Epithelial cell of esophagus (primary cell): Measurements from ENCODE around the gene FBLN1.
"Not testable (repeated sequence)": the region's sequence is repeated elsewhere in the genome, so short reads cannot be mapped to it uniquely, and the experiment has no call there.

Experiments
- DNase-seq: peaks from one replicate; pipeline ENCODE4 v3.0.0; 2010; ENCODE audit warnings: low read depth
- H3K4me3 ChIP-seq: 2 replicates; pipeline ENCODE4 v1.5.1; 2011; ENCODE audit warnings: mild to moderate bottlenecking, low read length, control low read depth
- CTCF ChIP-seq: IDR thresholded peaks from 2 replicates; pipeline ENCODE4 v1.5.1; 2011; ENCODE audit warnings: low read depth, mild to moderate bottlenecking, low read length, control low read depth, inconsistent platforms; ENCODE audit not compliant: insufficient read depth; ENCODE audit errors: missing control alignments

Gene FBLN1

GRCh38 chr22:45531441-45532234, 29.0 kb downstream of the FBLN1 start:
- no peak overlapping the region for H3K4me3 ChIP-seq
- DNase-seq, result peak; percentile 78
- no peak for TF ChIP-seq CTCF

DNA sequence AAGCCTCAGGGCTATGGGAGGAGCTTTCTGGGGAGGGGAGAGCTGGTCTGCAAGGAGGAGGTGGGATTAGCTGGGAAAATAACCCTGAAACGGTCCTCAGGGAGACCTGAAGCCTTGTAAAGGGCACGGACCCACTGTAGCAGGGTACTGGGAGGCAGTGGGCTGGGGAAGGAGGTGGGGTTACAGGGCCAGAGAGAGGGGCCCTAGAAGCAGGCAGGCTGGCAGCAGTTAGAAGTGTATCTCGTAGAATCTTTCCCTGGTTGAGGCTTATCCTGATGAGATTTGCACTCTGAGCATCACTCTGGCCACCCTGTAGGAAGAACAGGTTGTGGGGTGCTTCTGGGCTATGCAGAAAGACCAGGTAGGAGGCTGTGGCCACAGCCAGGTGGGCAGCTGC, 29.6 kb downstream of the FBLN1 start:
- no peak for TF ChIP-seq CTCF
- DNase-seq, result no peak
- H3K4me3 ChIP-seq, result no peak overlapping the region

- no peak for TF ChIP-seq CTCF
- no peak overlapping the region for H3K4me3 ChIP-seq
- DNase-seq, result no peak
Observed at GRCh38 chr22:45533703-45534102, 31.0 kb downstream of the FBLN1 start.

GRCh38 chr22:45534339-45535192, 31.9 kb downstream of the FBLN1 start:
- no peak for DNase-seq
- no peak for TF ChIP-seq CTCF
- H3K4me3 ChIP-seq, result no peak overlapping the region

GRCh38 chr22:45535290-45535689, 32.6 kb downstream of the FBLN1 start:
- no peak overlapping the region for H3K4me3 ChIP-seq
- DNase-seq, result no peak
- TF ChIP-seq CTCF, result no peak

GRCh38 chr22:45535835-45536234, 33.2 kb downstream of the FBLN1 start:
- DNase-seq, H3K4me3 ChIP-seq: not testable (repeated sequence)

- no peak overlapping the region for H3K4me3 ChIP-seq
- TF ChIP-seq CTCF, result no peak
- peak; percentile 100 for DNase-seq
Observed at GRCh38 chr22:45537734-45538181, 35.1 kb downstream of the FBLN1 start.
